ENCODE data around the gene EHD1.
A peak's percentile ranks its signal among the peaks of the same experiment; 100 is the strongest.

EHD1 gene

GRCh38 chr11:64888729-64889511, 10.5 kb upstream of the EHD1 start:
- DNase-seq, result no peak

- no peak for DNase-seq
Measured at GRCh38 chr11:64888406-64888728, 9.9 kb upstream of the EHD1 start.

- DNase-seq, result peak; percentile 82
Measured at GRCh38 chr11:64887757-64888405, 9.5 kb upstream of the EHD1 start.

GRCh38 chr11:64887234-64887756, 8.9 kb upstream of the EHD1 start:
- no peak for DNase-seq

GRCh38 chr11:64885367-64886286, 7.2 kb upstream of the EHD1 start:
- no peak for DNase-seq

GRCh38 chr11:64884019-64884418, 5.6 kb upstream of the EHD1 start:
- no peak for DNase-seq

GRCh38 chr11:64883575-64883974, 5.2 kb upstream of the EHD1 start:
- DNase-seq, result no peak

GRCh38 chr11:64882243-64882642, 3.8 kb upstream of the EHD1 start:
- no peak for DNase-seq

GRCh38 chr11:64881476-64881875, 3.1 kb upstream of the EHD1 start:
- DNase-seq, result no peak

GRCh38 chr11:64880240-64881001, 2.0 kb upstream of the EHD1 start:
- no peak for DNase-seq

- no peak for DNase-seq
Measured at GRCh38 chr11:64879244-64879900, 951 bp upstream of the EHD1 start.

- DNase-seq, result no peak
Measured at GRCh38 chr11:64878223-64878493, 263 bp downstream of the EHD1 start.

- DNase-seq, result no peak
Measured at GRCh38 chr11:64877390-64878222, 815 bp downstream of the EHD1 start.

- DNase-seq, result no peak
Measured at GRCh38 chr11:64876835-64877341, 1.5 kb downstream of the EHD1 start.

- DNase-seq, result no peak
Measured at GRCh38 chr11:64876229-64876750, 2.1 kb downstream of the EHD1 start.

GRCh38 chr11:64875369-64876228, 2.8 kb downstream of the EHD1 start:
- DNase-seq, result no peak

- no peak for DNase-seq
Measured at GRCh38 chr11:64874308-64875240, 3.8 kb downstream of the EHD1 start.

GRCh38 chr11:64872790-64873488, 5.5 kb downstream of the EHD1 start:
- no peak for DNase-seq

All from left hindlimb (tissue), 1 donor.